ENCODE measurements around the gene GPR157. TPM values are rescaled to one million over a fixed set of nuclear protein-coding genes. Genes with fewer than 3 reads are reported as not detected.

Gene GPR157
- total RNA-seq, 1 donor from 2014 or later, result 1.6 TPM

- H3K4me1 ChIP-seq, result peaks cover 12% of the 10 kb centered on the region
- TF ChIP-seq CTCF (IDR thresholded peaks at IDR 0.05) (no peak), EZH2 (IDR thresholded peaks at IDR 0.05) (no peak), EZH2phosphoT487 (IDR thresholded peaks at IDR 0.05) (no peak)
- H3K27ac ChIP-seq, result no peak overlapping the region
- peaks cover 89% of the 10 kb centered on the region for H3K79me2 ChIP-seq (ENCODE audit: low read depth)
- Mint-ChIP-seq H3K27ac (no peak overlapping the region), H3K9me3 (no peaks in the 10 kb centered on the region), H3K4me1 (peaks cover 40% of the 10 kb centered on the region), H3K4me3 (no peak overlapping the region), H3K27me3 (ENCODE audit: insufficient read depth, low read depth) (peaks cover 13% of the 10 kb centered on the region), H3K36me3 (no peaks in the 10 kb centered on the region)
- no peaks in the 10 kb centered on the region for H3K36me3 ChIP-seq
- no peak overlapping the region for H2AFZ ChIP-seq (replicated peaks)
- H3K4me2 ChIP-seq, result no peak overlapping the region
- H3K9ac ChIP-seq, result no peak overlapping the region
- H3K27me3 ChIP-seq, result no peaks in the 10 kb centered on the region
- no peak overlapping the region for H3K4me3 ChIP-seq
- H3K9me3 ChIP-seq (ENCODE audit: low read depth), result no peaks in the 10 kb centered on the region
- DNase-seq (ENCODE audit: low spot score), result no peak
- H4K20me1 ChIP-seq (ENCODE audit: low read depth), result peaks cover 21% of the 10 kb centered on the region
- peaks cover 5% of the 10 kb centered on the region for H3F3A ChIP-seq (ENCODE audit: low read depth)
Measured at GRCh38 chr1:9165396-9165795, 36.5 kb upstream of the GPR157 start.

GRCh38 chr1:9164919-9165318 is 36.0 kb upstream of the GPR157 start:
- Histone ChIP-seq H3K4me2 (no peak overlapping the region), H3K4me1 (peaks cover 12% of the 10 kb centered on the region), H3K27me3 (no peaks in the 10 kb centered on the region), H3K36me3 (no peaks in the 10 kb centered on the region), H3F3A (ENCODE audit: low read depth) (peaks cover 5% of the 10 kb centered on the region), H3K9ac (no peak overlapping the region), H3K9me3 (ENCODE audit: low read depth) (no peaks in the 10 kb centered on the region), H4K20me1 (ENCODE audit: low read depth) (peaks cover 21% of the 10 kb centered on the region), H3K27ac (no peak overlapping the region), H3K79me2 (ENCODE audit: low read depth) (peaks cover 90% of the 10 kb centered on the region), H3K4me3 (no peak overlapping the region), H2AFZ (replicated peaks) (no peak overlapping the region)
- no peaks in the 10 kb centered on the region for H3K9me3 Mint-ChIP-seq
- no peak overlapping the region for H3K4me3 Mint-ChIP-seq
- peaks cover 40% of the 10 kb centered on the region for H3K4me1 Mint-ChIP-seq
- peaks cover 13% of the 10 kb centered on the region for H3K27me3 Mint-ChIP-seq (ENCODE audit: insufficient read depth, low read depth)
- no peak overlapping the region for H3K27ac Mint-ChIP-seq
- no peak for TF ChIP-seq EZH2phosphoT487 (IDR thresholded peaks at IDR 0.05)
- TF ChIP-seq EZH2 (IDR thresholded peaks at IDR 0.05), result no peak
- TF ChIP-seq CTCF (IDR thresholded peaks at IDR 0.05), result no peak
- DNase-seq (ENCODE audit: low spot score), result no peak
- H3K36me3 Mint-ChIP-seq, result no peaks in the 10 kb centered on the region

DNA sequence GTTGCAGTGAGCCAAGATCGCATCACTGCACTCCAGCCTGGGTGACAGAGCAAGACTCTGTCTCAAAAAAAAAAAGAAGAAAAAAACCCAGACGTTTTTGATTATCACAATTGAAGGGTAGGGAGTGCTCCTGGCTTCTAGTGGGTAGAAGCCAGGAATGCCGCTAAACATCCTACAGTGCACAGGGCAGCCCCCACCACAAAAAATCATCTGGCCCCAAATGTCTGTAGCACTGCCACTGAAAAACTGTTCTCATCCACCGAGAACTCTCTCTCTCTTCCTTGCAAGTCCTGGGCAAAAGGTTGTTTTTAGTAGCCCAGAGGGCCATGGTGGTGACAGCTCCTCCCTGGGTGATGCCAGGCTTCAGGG is 35.6 kb upstream of the GPR157 start:
- H3K27ac Mint-ChIP-seq, result no peak overlapping the region
- peaks cover 88% of the 10 kb centered on the region for H3K79me2 ChIP-seq (ENCODE audit: low read depth)
- no peak overlapping the region for H3K4me3 ChIP-seq
- H4K20me1 ChIP-seq (ENCODE audit: low read depth), result peaks cover 21% of the 10 kb centered on the region
- H3K36me3 ChIP-seq, result no peaks in the 10 kb centered on the region
- H3K4me1 ChIP-seq, result peaks cover 12% of the 10 kb centered on the region
- no peaks in the 10 kb centered on the region for H3K9me3 ChIP-seq (ENCODE audit: low read depth)
- no peaks in the 10 kb centered on the region for H3K9me3 Mint-ChIP-seq
- H3K4me2 ChIP-seq, result no peak overlapping the region
- no peaks in the 10 kb centered on the region for H3K36me3 Mint-ChIP-seq
- TF ChIP-seq EZH2 (IDR thresholded peaks at IDR 0.05) (no peak), EZH2phosphoT487 (IDR thresholded peaks at IDR 0.05) (no peak)
- DNase-seq (ENCODE audit: low spot score), result no peak
- no peak overlapping the region for H2AFZ ChIP-seq (replicated peaks)
- H3K4me3 Mint-ChIP-seq, result no peak overlapping the region
- peaks cover 13% of the 10 kb centered on the region for H3K27me3 Mint-ChIP-seq (ENCODE audit: insufficient read depth, low read depth)
- H3F3A ChIP-seq (ENCODE audit: low read depth), result peaks cover 5% of the 10 kb centered on the region
- peaks cover 40% of the 10 kb centered on the region for H3K4me1 Mint-ChIP-seq
- no peak overlapping the region for H3K9ac ChIP-seq
- H3K27ac ChIP-seq, result no peak overlapping the region
- no peaks in the 10 kb centered on the region for H3K27me3 ChIP-seq

GRCh38 chr1:9161963-9162362 is 33.1 kb upstream of the GPR157 start:
- peaks cover 21% of the 10 kb centered on the region for H4K20me1 ChIP-seq (ENCODE audit: low read depth)

More at GRCh38 chr1:9161963-9162362, 33.1 kb upstream of the GPR157 start:
- TF ChIP-seq EZH2 (IDR thresholded peaks at IDR 0.05), result no peak
- no peak for TF ChIP-seq CTCF (IDR thresholded peaks at IDR 0.05)
- no peak for TF ChIP-seq EZH2phosphoT487 (IDR thresholded peaks at IDR 0.05)
- Histone ChIP-seq H3K9ac (no peak overlapping the region), H3K36me3 (no peaks in the 10 kb centered on the region), H3K4me1 (peaks cover 12% of the 10 kb centered on the region), H3F3A (ENCODE audit: low read depth) (peaks cover 5% of the 10 kb centered on the region), H2AFZ (replicated peaks) (no peak overlapping the region), H3K9me3 (ENCODE audit: low read depth) (no peaks in the 10 kb centered on the region), H3K27me3 (no peaks in the 10 kb centered on the region), H3K4me3 (no peak overlapping the region), H3K4me2 (no peak overlapping the region), H3K27ac (no peak overlapping the region), H3K79me2 (ENCODE audit: low read depth) (peaks cover 86% of the 10 kb centered on the region)
- Mint-ChIP-seq H3K27ac (no peak overlapping the region), H3K36me3 (no peaks in the 10 kb centered on the region), H3K9me3 (no peaks in the 10 kb centered on the region), H3K4me3 (no peak overlapping the region), H3K27me3 (ENCODE audit: insufficient read depth, low read depth) (peaks cover 18% of the 10 kb centered on the region), H3K4me1 (peaks cover 37% of the 10 kb centered on the region)
- DNase-seq (ENCODE audit: low spot score), result no peak
